Esophagus muscularis mucosa (tissue), 4 donors: ENCODE data around the gene PTPRN2. TPM values are rescaled to one million over a fixed set of nuclear protein-coding genes. Genes with fewer than 3 reads are reported as not detected.
"Not testable (repeated sequence)": the region's sequence is repeated elsewhere in the genome, so short reads cannot be mapped to it uniquely, and the experiment has no call there.

Experiments
- DNase-seq: peaks from one replicate; pipeline ENCODE4 v3.0.0-alpha.2; 2017; ENCODE audit errors: extremely low spot score
- H3K27ac ChIP-seq, 4 donors: fragments of 200-600 bp; sonication (generic); replicated peaks in 1 of 4; 1 replicate in 3 of 4; 2 replicates in 1 of 4; pipeline ENCODE4 v1.5.1; 2016 to 2019; ENCODE audit warnings: mild to moderate bottlenecking in 1 of 4
- H3K27me3 ChIP-seq, 4 donors: fragments of 200-600 bp; sonication (generic); one replicate each; pipeline versions ENCODE4 v1.5.1 to v1.6.0; 2016 to 2019
- H3K36me3 ChIP-seq, 4 donors: fragments of 200-600 bp; sonication (generic); one replicate each; pipeline ENCODE4 v1.5.1; 2016 to 2019
- H3K4me1 ChIP-seq, 4 donors: fragments of 200-600 bp; sonication (generic); one replicate each; pipeline ENCODE4 v1.5.1; 2016 to 2019
- H3K4me3 ChIP-seq, 4 donors: fragments of 200-600 bp; sonication (generic); 1 replicate in 2 of 4; 2 replicates in 2 of 4; pipeline ENCODE4 v1.5.1; 2016 to 2019; ENCODE audit warnings: mild to moderate bottlenecking in 4 of 4, moderate library complexity in 1 of 4
- H3K9me3 ChIP-seq, 4 donors: fragments of 200-600 bp; sonication (generic); 1 replicate in 3 of 4; 2 replicates in 1 of 4; pipeline ENCODE4 v1.5.1; 2016 to 2019
- CTCF ChIP-seq, 3 experiments: fragments of 200-600 bp in 2 of 3; fragments of 450-650 bp in 1 of 3; sonication (generic) in 2 of 3; IDR thresholded peaks; one replicate each; pipeline ENCODE4 v1.5.1; 2017 to 2019; ENCODE audit warnings: antibody characterized with exemption in 3 of 3, mild to moderate bottlenecking in 2 of 3, moderate library complexity in 1 of 3
- EP300 ChIP-seq: sonication (generic); formaldehyde crosslinking; IDR thresholded peaks from one replicate; pipeline ENCODE4 v1.6.1; 2017; ENCODE audit warnings: antibody characterized with exemption
- POLR2A ChIP-seq: fragments of 450-650 bp; IDR thresholded peaks from one replicate; pipeline ENCODE4 v1.6.1; 2017; ENCODE audit warnings: antibody characterized with exemption, moderate library complexity, mild to moderate bottlenecking, low read depth
- POLR2AphosphoS5 ChIP-seq, 2 donors: sonication (generic); formaldehyde crosslinking; IDR thresholded peaks; one replicate each; pipeline ENCODE4 v1.6.1; 2017; ENCODE audit warnings: antibody characterized with exemption in 2 of 2
- WGBS: methylation state at CpG from one replicate; pipeline ENCODE4 v1.1.5; 2018; 5-methylcytosine and 5-hydroxymethylcytosine counted together
- intact Hi-C: fragments of 100-400 bp; cut with DNase I; formaldehyde crosslinking; loops from one replicate; pipeline ENCODE4 v1.15.1; 2023
- total RNA-seq, 4 donors: library from RNA; depleted of rRNA; stranded (reverse); fragments of >200 nt; gene quantifications; one replicate each; pipeline versions ENCODE4 v1.1.0 to v1.2.1, GENCODE V29; 2016

PTPRN2 gene
- total RNA-seq, 4 donors from 2014 or later: 2.1 to 3.1 (median 3.1) TPM

GRCh38 chr7:157895520-157896375, 691.9 kb downstream of the PTPRN2 start:
- no peak overlapping the region for H3K4me3 ChIP-seq
- H3K27ac ChIP-seq: no peak overlapping the region
- 75% methylated on average over 18 of the region's 19 CpGs for WGBS
- H3K27me3 ChIP-seq: peaks cover 0 to 19% (median 0%) of the 10 kb centered on the region in 4 donors
- TF ChIP-seq POLR2AphosphoS5 (IDR thresholded peaks at IDR 0.05): no peak
- no peak for TF ChIP-seq CTCF (IDR thresholded peaks at IDR 0.05)
- TF ChIP-seq POLR2A: no peak
- TF ChIP-seq EP300: no peak
- no peak for DNase-seq
- H3K9me3 ChIP-seq: no peaks in the 10 kb centered on the region
- intact Hi-C loops: no loop called here
- no peaks in the 10 kb centered on the region for H3K36me3 ChIP-seq
- H3K4me1 ChIP-seq: no peaks in the 10 kb centered on the region

- DNase-seq, H3K36me3 ChIP-seq, intact Hi-C loops, H3K4me3 ChIP-seq, H3K4me1 ChIP-seq, H3K27ac ChIP-seq, H3K9me3 ChIP-seq: not testable (repeated sequence)
- WGBS: 85% methylated on average over 12 of the region's 12 CpGs
- H3K27me3 ChIP-seq: peaks cover 0 to 21% (median 0%) of the 10 kb centered on the region in 4 donors
These were observed 692.5 kb downstream of the PTPRN2 start for GRCh38 chr7:157895098-157895497.

- peaks cover 0 to 21% (median 0%) of the 10 kb centered on the region in 4 donors for H3K27me3 ChIP-seq
- no peaks in the 10 kb centered on the region for H3K4me1 ChIP-seq
- TF ChIP-seq POLR2AphosphoS5 (IDR thresholded peaks at IDR 0.05) (no peak), EP300 (no peak), POLR2A (no peak), CTCF (IDR thresholded peaks at IDR 0.05) (no peak)
- DNase-seq: no peak
- no peaks in the 10 kb centered on the region for H3K36me3 ChIP-seq
- intact Hi-C loops: no loop called here
- no peaks in the 10 kb centered on the region for H3K9me3 ChIP-seq
- no peak overlapping the region for H3K4me3 ChIP-seq
- no peak overlapping the region for H3K27ac ChIP-seq
- 86% methylated on average over 15 of the region's 15 CpGs for WGBS
These were observed 694.0 kb downstream of the PTPRN2 start for GRCh38 chr7:157893535-157894044.

- DNase-seq: no peak
- Histone ChIP-seq H3K4me3 (no peak overlapping the region), H3K36me3 (no peaks in the 10 kb centered on the region), H3K27ac (no peak overlapping the region), H3K9me3 (no peaks in the 10 kb centered on the region), H3K4me1 (no peaks in the 10 kb centered on the region), H3K27me3 (peaks cover 0 to 21% (median 0%) of the 10 kb centered on the region in 4 donors)
- 84% methylated on average over 13 of the region's 13 CpGs for WGBS
- intact Hi-C loops: no loop called here
- TF ChIP-seq EP300: no peak
- no peak for TF ChIP-seq CTCF (IDR thresholded peaks at IDR 0.05)
- TF ChIP-seq POLR2AphosphoS5 (IDR thresholded peaks at IDR 0.05): no peak
- no peak for TF ChIP-seq POLR2A
These were observed 694.7 kb downstream of the PTPRN2 start for GRCh38 chr7:157892751-157893523.

- no peaks in the 10 kb centered on the region for H3K4me1 ChIP-seq
- H3K4me3 ChIP-seq: no peak overlapping the region
- peaks cover 0 to 21% (median 0%) of the 10 kb centered on the region in 4 donors for H3K27me3 ChIP-seq
- TF ChIP-seq CTCF (IDR thresholded peaks at IDR 0.05) (no peak), POLR2A (no peak), EP300 (no peak), POLR2AphosphoS5 (IDR thresholded peaks at IDR 0.05) (no peak)
- WGBS: 70% methylated on average over 9 of the region's 9 CpGs
- DNase-seq: no peak
- H3K27ac ChIP-seq: no peak overlapping the region
- H3K9me3 ChIP-seq: no peaks in the 10 kb centered on the region
- no peaks in the 10 kb centered on the region for H3K36me3 ChIP-seq
- intact Hi-C loops: no loop called here
These were observed 696.7 kb downstream of the PTPRN2 start for GRCh38 chr7:157890921-157891401.
